Measurements from ENCODE around the gene PRRG2.

DNA sequence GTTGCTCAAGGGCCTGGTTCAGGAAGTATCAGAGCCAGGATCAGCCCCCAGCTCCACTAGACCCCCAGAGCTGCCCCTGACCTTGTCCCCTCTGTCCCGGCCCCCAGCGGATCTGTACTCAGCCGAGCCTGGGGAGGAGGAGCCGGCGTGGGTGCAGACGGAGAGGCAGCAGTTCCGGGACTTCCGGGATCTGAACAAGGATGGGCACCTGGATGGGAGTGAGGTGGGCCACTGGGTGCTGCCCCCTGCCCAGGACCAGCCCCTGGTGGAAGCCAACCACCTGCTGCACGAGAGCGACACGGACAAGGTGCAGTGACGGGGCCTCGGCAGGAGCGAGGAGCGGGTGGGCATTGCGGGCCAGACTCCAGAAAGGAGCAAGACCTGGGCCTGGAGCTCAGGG is 38.7 kb upstream of the PRRG2 start:
- TF ChIP-seq, protein P1, sequence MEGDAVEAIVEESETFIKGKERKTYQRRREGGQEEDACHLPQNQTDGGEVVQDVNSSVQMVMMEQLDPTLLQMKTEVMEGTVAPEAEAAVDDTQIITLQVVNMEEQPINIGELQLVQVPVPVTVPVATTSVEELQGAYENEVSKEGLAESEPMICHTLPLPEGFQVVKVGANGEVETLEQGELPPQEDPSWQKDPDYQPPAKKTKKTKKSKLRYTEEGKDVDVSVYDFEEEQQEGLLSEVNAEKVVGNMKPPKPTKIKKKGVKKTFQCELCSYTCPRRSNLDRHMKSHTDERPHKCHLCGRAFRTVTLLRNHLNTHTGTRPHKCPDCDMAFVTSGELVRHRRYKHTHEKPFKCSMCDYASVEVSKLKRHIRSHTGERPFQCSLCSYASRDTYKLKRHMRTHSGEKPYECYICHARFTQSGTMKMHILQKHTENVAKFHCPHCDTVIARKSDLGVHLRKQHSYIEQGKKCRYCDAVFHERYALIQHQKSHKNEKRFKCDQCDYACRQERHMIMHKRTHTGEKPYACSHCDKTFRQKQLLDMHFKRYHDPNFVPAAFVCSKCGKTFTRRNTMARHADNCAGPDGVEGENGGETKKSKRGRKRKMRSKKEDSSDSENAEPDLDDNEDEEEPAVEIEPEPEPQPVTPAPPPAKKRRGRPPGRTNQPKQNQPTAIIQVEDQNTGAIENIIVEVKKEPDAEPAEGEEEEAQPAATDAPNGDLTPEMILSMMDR (IDR thresholded peaks at IDR 0.05; ENCODE audit: low read depth, low read length, poor library complexity, severe bottlenecking) = no peak
- TF ChIP-seq EZH2phosphoT487 (IDR thresholded peaks at IDR 0.05; ENCODE audit: borderline replicate concordance, low read length) = no peak

Data from DOHH2 (cell line).